Thyroid gland (tissue), 4 donors: ENCODE results near the gene SMAP2.
A peak's percentile ranks its signal among the peaks of the same experiment; 100 is the strongest.

Experiments
- POLR2A ChIP-seq, 2 donors: fragments of 450-650 bp; IDR thresholded peaks; one replicate each; pipeline ENCODE4 v1.6.1; 2017; ENCODE audit warnings: antibody characterized with exemption in 2 of 2, mild to moderate bottlenecking in 2 of 2, moderate library complexity in 1 of 2
- TF ChIP-seq, protein P1 (sequence below), 6 experiments: fragments of 200-600 bp in 3 of 6; fragments of 450-650 bp in 3 of 6; sonication (generic) in 3 of 6; IDR thresholded peaks; one replicate each; pipeline ENCODE4 v1.5.1; 2016 to 2019; ENCODE audit warnings: antibody characterized with exemption in 6 of 6, mild to moderate bottlenecking in 2 of 6, inconsistent platforms in 1 of 6, moderate library complexity in 1 of 6

DNA sequence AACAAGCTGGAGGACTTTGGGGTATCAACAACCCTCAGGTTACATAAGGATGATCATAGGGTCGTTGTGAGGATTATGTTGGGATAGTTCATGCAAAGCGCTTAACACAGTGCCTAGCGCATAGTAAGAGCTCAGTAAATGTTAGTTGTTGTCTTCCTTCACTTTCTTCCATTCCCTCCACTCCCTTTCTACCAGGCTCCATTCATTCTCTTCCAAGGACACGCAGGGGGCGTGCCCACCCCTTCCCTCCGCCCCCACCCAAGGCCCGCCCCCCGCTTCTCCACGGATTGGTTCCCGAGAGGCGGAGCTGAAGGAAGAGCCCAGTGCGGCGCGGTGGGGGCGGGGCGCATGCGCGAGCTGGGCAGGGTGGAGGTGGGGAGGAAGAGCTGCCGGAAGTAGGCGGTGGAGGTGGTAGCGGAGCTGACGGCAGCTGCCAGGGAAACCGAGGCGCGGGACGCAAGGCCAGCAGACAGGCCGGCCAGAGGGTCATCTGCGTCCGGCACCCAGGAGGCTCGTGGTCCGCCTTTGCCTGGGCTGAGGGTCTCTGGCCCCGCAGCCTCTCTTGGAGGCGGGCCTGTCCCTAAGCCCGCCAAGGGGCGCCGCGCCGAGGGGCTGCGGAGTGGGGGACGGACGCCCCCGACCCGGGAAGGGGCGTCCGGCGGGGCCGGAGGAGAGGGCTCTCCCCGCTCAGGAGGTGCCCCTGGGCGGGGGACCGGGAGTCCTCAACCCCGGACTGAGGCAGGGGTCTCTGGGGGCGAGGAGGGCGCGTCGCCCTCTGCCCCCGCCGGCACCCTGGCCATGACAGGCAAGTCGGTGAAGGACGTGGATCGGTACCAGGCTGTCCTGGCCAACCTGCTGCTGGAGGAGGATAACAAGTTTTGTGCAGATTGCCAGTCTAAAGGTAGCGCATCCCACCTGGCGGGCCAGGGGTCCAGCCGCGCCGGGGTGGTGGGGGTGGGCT lies at the start of gene SMAP2:
- TF ChIP-seq, protein P1, sequence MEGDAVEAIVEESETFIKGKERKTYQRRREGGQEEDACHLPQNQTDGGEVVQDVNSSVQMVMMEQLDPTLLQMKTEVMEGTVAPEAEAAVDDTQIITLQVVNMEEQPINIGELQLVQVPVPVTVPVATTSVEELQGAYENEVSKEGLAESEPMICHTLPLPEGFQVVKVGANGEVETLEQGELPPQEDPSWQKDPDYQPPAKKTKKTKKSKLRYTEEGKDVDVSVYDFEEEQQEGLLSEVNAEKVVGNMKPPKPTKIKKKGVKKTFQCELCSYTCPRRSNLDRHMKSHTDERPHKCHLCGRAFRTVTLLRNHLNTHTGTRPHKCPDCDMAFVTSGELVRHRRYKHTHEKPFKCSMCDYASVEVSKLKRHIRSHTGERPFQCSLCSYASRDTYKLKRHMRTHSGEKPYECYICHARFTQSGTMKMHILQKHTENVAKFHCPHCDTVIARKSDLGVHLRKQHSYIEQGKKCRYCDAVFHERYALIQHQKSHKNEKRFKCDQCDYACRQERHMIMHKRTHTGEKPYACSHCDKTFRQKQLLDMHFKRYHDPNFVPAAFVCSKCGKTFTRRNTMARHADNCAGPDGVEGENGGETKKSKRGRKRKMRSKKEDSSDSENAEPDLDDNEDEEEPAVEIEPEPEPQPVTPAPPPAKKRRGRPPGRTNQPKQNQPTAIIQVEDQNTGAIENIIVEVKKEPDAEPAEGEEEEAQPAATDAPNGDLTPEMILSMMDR (IDR thresholded peaks at IDR 0.05): no peak
- TF ChIP-seq POLR2A (IDR thresholded peaks at IDR 0.05): peak in 1 of 2 donors; percentile 75
